Duodenal mucosa (tissue), 2 donors: ENCODE results near the gene IFIT5.

Experiments used
- H3K27ac ChIP-seq: one replicate; pipeline ENCODE4 v1.7.0; 2013; ENCODE audit warnings: low read depth, low read length
- H3K27me3 ChIP-seq, 2 donors: one replicate each; pipeline ENCODE4 v1.7.0; 2013; ENCODE audit warnings: low read length in 2 of 2, control low read depth in 1 of 2; ENCODE audit not compliant: insufficient read depth in 2 of 2, control insufficient read depth in 1 of 2
- H3K36me3 ChIP-seq, 2 donors: one replicate each; pipeline ENCODE4 v1.7.0; 2013; ENCODE audit warnings: low read length in 2 of 2, control low read depth in 1 of 2; ENCODE audit not compliant: insufficient read depth in 2 of 2, control insufficient read depth in 1 of 2
- H3K4me1 ChIP-seq, 2 donors: one replicate each; pipeline ENCODE4 v1.7.0; 2013; ENCODE audit warnings: low read length in 2 of 2, control low read depth in 1 of 2; ENCODE audit not compliant: insufficient read depth in 2 of 2, control insufficient read depth in 1 of 2
- H3K4me3 ChIP-seq, 2 donors: one replicate each; pipeline ENCODE4 v1.7.0; 2013; ENCODE audit warnings: low read length in 2 of 2, low read depth in 1 of 2
- H3K9ac ChIP-seq, 2 donors: one replicate each; pipeline ENCODE4 v1.7.0; 2013; ENCODE audit warnings: low read length in 2 of 2, low read depth in 1 of 2
- H3K9me3 ChIP-seq, 2 donors: one replicate each; pipeline ENCODE4 v1.7.0; 2013; ENCODE audit warnings: low read length in 2 of 2, control low read depth in 1 of 2; ENCODE audit not compliant: control insufficient read depth in 1 of 2

Gene IFIT5

GRCh38 chr10:89414146-89414878 is at the start of gene IFIT5:
Gene IFIT5, plus strand, starts transcription at chr10:89414568. Its CDS starts 231 bp downstream, at chr10:89414799.
- Histone ChIP-seq H3K4me1 (peaks cover 17 to 21% of the 10 kb centered on the region in 2 donors), H3K9me3 (no peaks in the 10 kb centered on the region), H3K36me3 (peaks cover 8 to 12% of the 10 kb centered on the region in 2 donors), H3K4me3 (peak within 1 kb of the TSS; percentile 86 to 92), H3K27ac (peak within 1 kb of the TSS; percentile 91), H3K9ac (peak within 1 kb of the TSS; percentile 82 to 92), H3K27me3 (no peaks in the 10 kb centered on the region)

GRCh38 chr10:89367529-89367928 is 46.8 kb upstream of the IFIT5 start:
- no peak overlapping the region for H3K27ac ChIP-seq
- H3K9me3 ChIP-seq, result no peaks in the 10 kb centered on the region
- H3K4me3 ChIP-seq, result no peak overlapping the region
- H3K9ac ChIP-seq, result no peak overlapping the region
- H3K27me3 ChIP-seq, result no peaks in the 10 kb centered on the region
- no peaks in the 10 kb centered on the region for H3K36me3 ChIP-seq
- H3K4me1 ChIP-seq, result peaks cover 7 to 13% of the 10 kb centered on the region in 2 donors

GRCh38 chr10:89368129-89368528 is 46.2 kb upstream of the IFIT5 start:
- no peaks in the 10 kb centered on the region for H3K36me3 ChIP-seq
- H3K27me3 ChIP-seq, result no peaks in the 10 kb centered on the region
- H3K4me3 ChIP-seq, result no peak overlapping the region
- H3K9me3 ChIP-seq, result no peaks in the 10 kb centered on the region
- peaks cover 7 to 13% of the 10 kb centered on the region in 2 donors for H3K4me1 ChIP-seq
- no peak overlapping the region for H3K9ac ChIP-seq
- no peak overlapping the region for H3K27ac ChIP-seq

- H3K9ac ChIP-seq, result no peak overlapping the region
- H3K27me3 ChIP-seq, result no peaks in the 10 kb centered on the region
- no peak overlapping the region for H3K27ac ChIP-seq
- peaks cover 20 to 22% of the 10 kb centered on the region in 2 donors for H3K4me1 ChIP-seq
- no peaks in the 10 kb centered on the region for H3K36me3 ChIP-seq
- no peaks in the 10 kb centered on the region for H3K9me3 ChIP-seq
- no peak overlapping the region for H3K4me3 ChIP-seq
Observed at GRCh38 chr10:89369156-89370105, 44.9 kb upstream of the IFIT5 start.

- Histone ChIP-seq H3K27ac (no peak overlapping the region), H3K4me1 (peaks cover 28 to 29% of the 10 kb centered on the region in 2 donors), H3K4me3 (no peak overlapping the region), H3K27me3 (no peaks in the 10 kb centered on the region), H3K36me3 (no peaks in the 10 kb centered on the region), H3K9me3 (no peaks in the 10 kb centered on the region), H3K9ac (no peak overlapping the region)
Observed at GRCh38 chr10:89371079-89371478, 43.3 kb upstream of the IFIT5 start.

GRCh38 chr10:89371987-89372386 is 42.4 kb upstream of the IFIT5 start:
- Histone ChIP-seq H3K9me3 (no peaks in the 10 kb centered on the region), H3K4me3 (no peak overlapping the region), H3K27ac (no peak overlapping the region), H3K4me1 (peaks cover 28 to 29% of the 10 kb centered on the region in 2 donors), H3K27me3 (no peaks in the 10 kb centered on the region), H3K9ac (no peak overlapping the region), H3K36me3 (no peaks in the 10 kb centered on the region)

GRCh38 chr10:89373916-89374711 is 40.3 kb upstream of the IFIT5 start:
- Histone ChIP-seq H3K4me3 (peak overlapping the region in 1 of 2 donors; percentile 7), H3K9me3 (no peaks in the 10 kb centered on the region), H3K9ac (no peak overlapping the region), H3K36me3 (no peaks in the 10 kb centered on the region), H3K27ac (peak overlapping the region; percentile 63), H3K27me3 (no peaks in the 10 kb centered on the region), H3K4me1 (peaks cover 20 to 23% of the 10 kb centered on the region in 2 donors)

- Histone ChIP-seq H3K4me1 (peaks cover 20 to 21% of the 10 kb centered on the region in 2 donors), H3K36me3 (no peaks in the 10 kb centered on the region), H3K27ac (peak overlapping the region; percentile 63), H3K4me3 (no peak overlapping the region), H3K9me3 (no peaks in the 10 kb centered on the region), H3K27me3 (no peaks in the 10 kb centered on the region), H3K9ac (no peak overlapping the region)
Observed at GRCh38 chr10:89374713-89375141, 39.6 kb upstream of the IFIT5 start.

- no peaks in the 10 kb centered on the region for H3K27me3 ChIP-seq
- no peak within 1 kb of the TSS for H3K9ac ChIP-seq
- no peak within 1 kb of the TSS for H3K27ac ChIP-seq
- peaks cover 20 to 21% of the 10 kb centered on the region in 2 donors for H3K4me1 ChIP-seq
- no peaks in the 10 kb centered on the region for H3K9me3 ChIP-seq
- H3K4me3 ChIP-seq, result no peak within 1 kb of the TSS
- no peaks in the 10 kb centered on the region for H3K36me3 ChIP-seq
Observed at GRCh38 chr10:89377705-89378637, 36.4 kb upstream of the IFIT5 start, which contains the start of gene IFIT1B. Gene IFIT1B, plus strand, starts transcription at chr10:89378056. Its CDS starts 80 bp downstream, at chr10:89378136.
